HCT116 (cell line): ENCODE measurements around the gene RCOR1.

Source experiments
- CTCF ChIP-seq, 3 experiments: fragments of 200-600 bp in 1 of 3; sonication (generic) in 1 of 3; IDR thresholded peaks in 2 of 3; conservative IDR thresholded peaks in 1 of 3; 2 replicates each; pipeline ENCODE4 v1.5.1; 2012 to 2017; ENCODE audit warnings: low read depth in 2 of 3, low read length in 2 of 3, antibody characterized with exemption in 1 of 3, borderline replicate concordance in 1 of 3, control low read depth in 1 of 3, mild to moderate bottlenecking in 1 of 3, mixed read lengths in 1 of 3, mixed run types in 1 of 3, moderate library complexity in 1 of 3; ENCODE audit not compliant: insufficient read depth in 1 of 3
- EZH2 ChIP-seq: fragments of 200-600 bp; sonication (generic); IDR thresholded peaks from 2 replicates; pipeline ENCODE4 v1.6.1; 2017; ENCODE audit warnings: antibody characterized with exemption, mixed run types
- JUND ChIP-seq: IDR thresholded peaks from 2 replicates; pipeline ENCODE4 v1.6.1; 2012
- TF ChIP-seq, protein P1 (sequence below): IDR thresholded peaks from 2 replicates; pipeline ENCODE4 v1.6.1; 2012; ENCODE audit warnings: low read depth

DNA sequence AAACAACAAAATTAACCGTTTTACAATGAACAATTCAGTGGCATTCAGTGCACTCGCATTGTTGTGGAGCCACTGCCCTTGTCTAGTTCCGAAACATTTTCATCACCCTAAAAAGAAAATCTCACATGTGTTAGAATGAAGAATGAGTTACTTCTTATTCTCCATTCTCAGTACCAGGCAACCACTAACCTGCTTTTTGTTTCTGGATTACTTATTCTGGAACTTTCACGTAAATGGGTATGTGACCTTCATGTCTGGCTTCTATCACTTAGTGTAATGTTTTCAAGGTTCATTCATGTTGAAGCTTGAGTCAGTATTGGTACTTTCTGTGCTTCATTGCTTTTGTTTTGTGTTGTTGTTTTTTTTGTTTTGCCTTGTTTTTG lies 15.6 kb downstream of the RCOR1 start:
- TF ChIP-seq CTCF (IDR thresholded peaks at IDR 0.05 in 2 of 3, conservative IDR thresholded peaks at IDR 0.05 in 1 of 3; ENCODE audit: borderline replicate concordance in 1 of 3, insufficient read depth in 1 of 3, low read depth in 2 of 3, low read length in 2 of 3) (no peak), EZH2 (no peak), JUND (no peak)
- TF ChIP-seq, protein P1, sequence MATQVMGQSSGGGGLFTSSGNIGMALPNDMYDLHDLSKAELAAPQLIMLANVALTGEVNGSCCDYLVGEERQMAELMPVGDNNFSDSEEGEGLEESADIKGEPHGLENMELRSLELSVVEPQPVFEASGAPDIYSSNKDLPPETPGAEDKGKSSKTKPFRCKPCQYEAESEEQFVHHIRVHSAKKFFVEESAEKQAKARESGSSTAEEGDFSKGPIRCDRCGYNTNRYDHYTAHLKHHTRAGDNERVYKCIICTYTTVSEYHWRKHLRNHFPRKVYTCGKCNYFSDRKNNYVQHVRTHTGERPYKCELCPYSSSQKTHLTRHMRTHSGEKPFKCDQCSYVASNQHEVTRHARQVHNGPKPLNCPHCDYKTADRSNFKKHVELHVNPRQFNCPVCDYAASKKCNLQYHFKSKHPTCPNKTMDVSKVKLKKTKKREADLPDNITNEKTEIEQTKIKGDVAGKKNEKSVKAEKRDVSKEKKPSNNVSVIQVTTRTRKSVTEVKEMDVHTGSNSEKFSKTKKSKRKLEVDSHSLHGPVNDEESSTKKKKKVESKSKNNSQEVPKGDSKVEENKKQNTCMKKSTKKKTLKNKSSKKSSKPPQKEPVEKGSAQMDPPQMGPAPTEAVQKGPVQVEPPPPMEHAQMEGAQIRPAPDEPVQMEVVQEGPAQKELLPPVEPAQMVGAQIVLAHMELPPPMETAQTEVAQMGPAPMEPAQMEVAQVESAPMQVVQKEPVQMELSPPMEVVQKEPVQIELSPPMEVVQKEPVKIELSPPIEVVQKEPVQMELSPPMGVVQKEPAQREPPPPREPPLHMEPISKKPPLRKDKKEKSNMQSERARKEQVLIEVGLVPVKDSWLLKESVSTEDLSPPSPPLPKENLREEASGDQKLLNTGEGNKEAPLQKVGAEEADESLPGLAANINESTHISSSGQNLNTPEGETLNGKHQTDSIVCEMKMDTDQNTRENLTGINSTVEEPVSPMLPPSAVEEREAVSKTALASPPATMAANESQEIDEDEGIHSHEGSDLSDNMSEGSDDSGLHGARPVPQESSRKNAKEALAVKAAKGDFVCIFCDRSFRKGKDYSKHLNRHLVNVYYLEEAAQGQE, result no peak
